Caki2 (cell line): ENCODE data around the gene STAC. TPM values are rescaled to one million over a fixed set of nuclear protein-coding genes. Genes with fewer than 3 reads are reported as not detected.
A peak's percentile ranks its signal among the peaks of the same experiment; 100 is the strongest.

Experiments
- DNase-seq: peaks from one replicate; pipeline ENCODE4 v3.0.0-alpha.2; 2015; ENCODE audit warnings: low read depth
- in situ Hi-C: cut with HindIII; loops from 2 replicates; pipeline ENCODE4 v1.10.0; 2016; ENCODE audit warnings: low sequenced_read_pairs, low pct_unique_long_range_greater_than_20kb, mixed read lengths
- total RNA-seq: library from RNA; depleted of rRNA; stranded (reverse); fragments of >200 nt; shearing (Covaris generic); gene quantifications from 2 replicates; pipeline ENCODE4 v1.2.3, GENCODE V29; 2014; ENCODE audit warnings: low replicate concordance; rRNA removed

STAC gene, protein sequence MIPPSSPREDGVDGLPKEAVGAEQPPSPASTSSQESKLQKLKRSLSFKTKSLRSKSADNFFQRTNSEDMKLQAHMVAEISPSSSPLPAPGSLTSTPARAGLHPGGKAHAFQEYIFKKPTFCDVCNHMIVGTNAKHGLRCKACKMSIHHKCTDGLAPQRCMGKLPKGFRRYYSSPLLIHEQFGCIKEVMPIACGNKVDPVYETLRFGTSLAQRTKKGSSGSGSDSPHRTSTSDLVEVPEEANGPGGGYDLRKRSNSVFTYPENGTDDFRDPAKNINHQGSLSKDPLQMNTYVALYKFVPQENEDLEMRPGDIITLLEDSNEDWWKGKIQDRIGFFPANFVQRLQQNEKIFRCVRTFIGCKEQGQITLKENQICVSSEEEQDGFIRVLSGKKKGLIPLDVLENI
- total RNA-seq = 8.7 and 13.3 TPM in 2 replicates

DNA sequence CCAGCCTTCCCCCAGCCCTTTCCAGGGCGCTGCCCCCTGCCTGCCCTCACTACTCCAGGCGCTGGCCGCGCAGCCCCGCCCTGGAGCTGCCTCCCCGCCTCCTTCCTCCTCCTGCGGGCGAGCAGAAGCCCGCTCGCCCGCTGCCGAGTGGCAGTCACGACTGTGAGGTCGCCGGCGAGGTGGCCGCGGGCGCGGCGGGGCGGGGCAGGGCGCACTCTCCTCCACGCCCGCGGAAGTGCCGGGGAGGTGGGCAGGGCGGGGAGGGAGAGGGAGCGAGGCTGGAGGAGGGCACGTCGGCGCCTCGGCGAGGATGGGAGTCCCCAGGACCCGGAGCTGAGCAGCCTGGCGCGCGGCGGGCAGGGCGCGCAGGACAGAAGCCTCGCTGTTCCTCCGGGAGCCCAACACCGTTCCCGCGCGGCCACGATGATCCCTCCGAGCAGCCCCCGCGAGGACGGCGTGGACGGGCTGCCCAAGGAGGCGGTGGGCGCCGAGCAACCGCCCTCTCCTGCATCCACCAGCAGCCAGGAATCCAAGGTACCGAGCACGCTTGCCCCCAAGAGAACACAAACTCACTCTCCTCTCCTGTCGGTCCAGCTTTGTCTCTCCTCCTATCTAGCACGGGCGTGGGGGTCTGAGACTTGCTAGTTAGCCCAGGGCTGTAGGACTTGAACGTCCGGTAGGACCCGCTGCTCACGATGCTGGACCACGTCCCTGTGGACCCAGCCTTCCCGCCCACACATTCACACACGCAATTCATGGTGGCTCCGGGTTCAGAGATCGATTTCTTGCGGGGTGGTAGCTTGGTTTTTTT lies at the start of gene STAC:
Gene STAC, plus strand, starts transcription at position 284 of the 811 bp plus-strand sequence. Its CDS starts 140 bp downstream, at position 424.
- DNase-seq = peak; percentile 79
- in situ Hi-C loops = no loop called here

DNA sequence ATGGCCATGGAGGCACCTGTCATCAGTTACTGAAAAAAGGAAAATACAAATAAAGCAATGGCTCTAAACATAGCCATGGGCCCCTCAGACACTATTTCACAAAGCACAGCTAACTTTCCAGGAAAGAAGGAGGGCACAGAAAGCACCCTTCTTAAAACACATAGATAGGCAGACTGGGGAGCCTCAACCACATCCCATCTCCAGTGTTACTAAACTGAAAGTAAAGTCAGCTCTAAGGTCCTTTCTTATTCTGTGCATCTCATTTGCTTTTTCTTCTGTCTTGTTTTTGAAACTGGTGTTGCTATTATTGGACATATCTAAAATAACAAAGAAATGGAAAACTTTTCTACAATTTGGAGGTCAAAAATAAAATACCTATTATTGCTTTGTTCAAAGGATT lies 48.2 kb upstream of the STAC start:
- DNase-seq = no peak
- in situ Hi-C loops = no loop called here

DNA sequence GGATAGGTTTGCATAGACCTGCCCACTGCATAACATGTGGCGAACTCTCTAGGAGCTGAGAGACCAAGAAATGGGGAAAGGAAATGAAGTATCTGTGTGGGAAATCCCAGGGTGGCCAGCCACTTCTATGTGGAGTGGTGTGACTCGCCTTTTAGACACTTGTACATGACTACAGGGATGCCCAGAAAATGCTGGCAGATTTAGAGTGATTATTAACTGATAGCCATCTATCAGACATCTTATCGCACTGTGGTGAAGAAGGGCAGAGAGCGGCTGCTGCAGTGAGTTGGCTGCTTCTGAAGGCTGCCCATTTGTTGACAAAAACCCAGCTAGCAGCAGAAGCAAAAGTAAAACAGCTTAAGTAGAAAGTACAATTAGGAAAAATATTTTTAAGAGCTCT lies 18.1 kb upstream of the STAC start:
- DNase-seq = peak; percentile 17

DNA sequence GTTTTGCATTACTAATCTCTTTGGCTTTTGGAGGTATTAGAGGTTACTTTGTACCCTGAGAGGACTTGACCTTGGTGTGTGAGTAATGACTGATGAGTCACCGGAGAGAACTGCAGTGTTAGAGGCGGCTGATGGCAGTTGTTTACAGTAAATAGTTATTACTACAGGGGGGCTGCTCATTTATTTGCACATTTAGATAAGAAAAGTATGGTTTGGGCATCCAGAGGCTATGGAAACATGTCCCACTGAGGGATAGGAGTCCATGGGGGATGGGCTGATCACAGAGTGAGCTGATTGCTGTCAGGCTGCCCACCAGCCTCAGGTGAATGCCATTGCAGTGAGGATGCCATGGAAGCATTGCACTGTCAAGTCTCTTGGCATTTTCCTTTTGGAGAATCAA lies 17.3 kb upstream of the STAC start:
- in situ Hi-C loops = no loop called here
- DNase-seq = peak; percentile 60

More for the DNA sequence above, 18.1 kb upstream of the STAC start:
- in situ Hi-C loops = no loop called here

DNA sequence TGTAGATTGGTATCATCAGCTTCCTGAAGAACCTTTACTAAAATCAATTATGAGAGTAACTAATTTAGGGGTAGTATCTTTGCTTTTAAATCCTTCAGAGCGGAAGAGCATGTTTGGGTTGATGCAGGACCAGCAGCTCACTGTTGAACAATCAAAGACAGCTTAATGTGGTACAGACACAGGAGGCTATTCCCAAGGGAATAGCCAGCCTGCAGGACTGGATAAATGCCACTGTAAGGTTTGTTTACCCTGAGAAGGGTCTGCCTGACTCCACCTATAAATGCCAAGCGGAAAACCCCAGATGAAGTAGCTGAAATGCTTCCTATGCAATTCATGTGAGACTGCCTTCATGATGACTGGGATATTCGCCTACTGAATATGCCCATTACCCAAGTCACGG lies 16.0 kb upstream of the STAC start:
- in situ Hi-C loops = no loop called here
- DNase-seq = no peak

DNA sequence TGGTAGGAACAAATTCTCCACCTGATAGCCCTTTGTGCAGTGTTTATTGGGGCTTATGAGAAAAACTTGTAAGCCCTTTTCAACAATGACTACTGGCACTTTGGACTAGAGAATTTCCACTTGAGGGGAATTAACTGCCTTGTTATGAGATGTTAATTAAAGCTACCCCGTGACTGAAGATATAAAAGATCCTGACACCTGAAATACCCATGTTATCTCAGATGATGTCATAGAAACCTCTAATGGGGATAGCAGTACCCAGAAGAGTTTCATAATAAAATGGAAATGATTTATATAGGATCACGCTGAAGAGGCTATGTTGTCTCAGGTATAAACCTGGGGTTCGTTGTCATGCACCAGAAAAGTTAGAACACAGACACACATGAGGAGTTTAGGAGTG lies 14.5 kb upstream of the STAC start:
- in situ Hi-C loops = no loop called here
- DNase-seq = no peak

DNA sequence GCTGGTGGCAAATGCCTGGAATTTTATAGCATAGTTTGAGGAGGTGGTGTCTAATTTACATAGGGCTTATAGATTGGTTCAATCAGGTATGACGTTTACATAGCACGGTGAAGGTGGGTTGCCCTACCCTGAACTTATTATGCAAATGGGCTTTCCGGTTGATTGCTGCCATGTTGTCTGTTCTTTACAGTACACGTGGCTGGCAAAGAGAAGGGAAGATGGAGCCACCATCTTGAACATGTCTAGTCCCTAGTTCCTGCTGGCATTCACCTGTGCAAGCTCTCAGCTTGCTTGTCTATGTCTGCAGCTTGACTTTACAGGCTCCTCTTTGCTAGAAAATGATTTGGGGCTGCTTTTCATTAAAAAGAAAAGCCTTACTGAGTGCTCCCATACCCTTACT lies 14.0 kb upstream of the STAC start:
- peak; percentile 32 for DNase-seq
- in situ Hi-C loops = no loop called here

DNA sequence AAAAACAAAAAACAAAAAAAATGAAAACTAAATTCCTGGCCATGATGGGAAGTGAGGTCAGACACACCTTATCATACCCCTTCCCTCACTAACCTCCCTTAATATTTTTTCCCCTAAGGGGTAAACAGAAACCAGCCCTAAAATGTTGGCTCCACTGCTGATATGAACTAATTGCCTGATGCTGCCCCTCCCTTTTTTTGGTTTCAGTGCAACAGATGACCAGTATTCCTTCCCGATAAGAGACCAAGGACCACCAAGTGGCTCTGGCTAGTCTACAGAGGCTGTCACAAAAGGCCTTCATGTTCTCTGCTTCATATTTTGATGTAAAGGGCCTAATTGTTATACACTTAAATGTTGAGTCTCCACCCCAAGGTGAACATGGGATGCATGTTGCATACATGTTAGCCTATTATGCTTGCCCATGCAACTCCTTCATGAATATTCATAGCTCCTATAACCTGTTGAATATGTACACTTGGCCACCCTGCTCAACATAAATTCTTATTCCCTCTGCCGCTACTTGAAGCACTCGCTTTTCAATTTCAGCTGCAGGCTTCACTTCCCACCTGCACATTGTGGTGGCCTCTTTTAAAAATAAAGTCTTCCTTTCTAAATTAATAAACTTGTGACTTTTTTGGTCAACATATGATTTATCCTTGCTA lies 12.3 kb upstream of the STAC start:
- in situ Hi-C loops = no loop called here
- no peak for DNase-seq

DNA sequence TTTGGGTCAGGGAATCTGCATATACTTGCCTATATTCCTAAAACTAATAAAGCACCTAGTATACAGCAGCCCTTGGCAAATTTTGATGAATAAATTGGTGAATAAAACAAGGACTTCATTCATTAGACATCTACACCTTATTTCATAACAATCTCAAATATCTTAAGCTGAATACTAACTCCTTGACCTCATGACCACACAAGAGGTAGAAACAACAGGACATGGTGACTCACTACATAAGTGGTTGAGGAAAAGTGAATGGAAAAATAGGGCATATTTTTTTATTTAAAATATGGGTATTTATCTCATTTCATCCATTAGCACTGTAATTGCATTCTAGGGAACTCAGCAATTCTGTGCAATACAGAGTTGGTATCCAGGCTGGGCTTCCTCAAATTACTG lies 7.8 kb upstream of the STAC start:
- DNase-seq = peak; percentile 62
- in situ Hi-C loops = no loop called here

DNA sequence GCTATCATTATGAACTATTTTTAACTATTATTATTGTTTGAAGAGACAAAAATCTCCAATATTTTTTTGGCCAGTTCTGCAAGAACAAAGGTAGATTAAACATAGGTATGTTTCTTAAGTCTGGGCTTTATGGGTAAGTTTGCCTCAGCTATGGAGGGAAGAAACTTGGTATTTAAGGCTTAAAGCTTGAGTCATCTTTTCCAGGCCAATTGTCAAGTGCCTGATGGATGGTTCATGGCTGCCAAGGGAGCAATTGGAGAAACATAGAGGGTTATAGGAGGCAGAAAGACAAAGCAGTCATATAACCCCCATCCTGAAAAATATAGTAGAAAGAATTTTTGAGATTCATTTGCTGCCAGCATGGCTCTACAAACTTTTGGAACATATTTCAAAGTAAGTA lies 7.2 kb upstream of the STAC start:
- DNase-seq = peak; percentile 53
- in situ Hi-C loops = no loop called here

DNA sequence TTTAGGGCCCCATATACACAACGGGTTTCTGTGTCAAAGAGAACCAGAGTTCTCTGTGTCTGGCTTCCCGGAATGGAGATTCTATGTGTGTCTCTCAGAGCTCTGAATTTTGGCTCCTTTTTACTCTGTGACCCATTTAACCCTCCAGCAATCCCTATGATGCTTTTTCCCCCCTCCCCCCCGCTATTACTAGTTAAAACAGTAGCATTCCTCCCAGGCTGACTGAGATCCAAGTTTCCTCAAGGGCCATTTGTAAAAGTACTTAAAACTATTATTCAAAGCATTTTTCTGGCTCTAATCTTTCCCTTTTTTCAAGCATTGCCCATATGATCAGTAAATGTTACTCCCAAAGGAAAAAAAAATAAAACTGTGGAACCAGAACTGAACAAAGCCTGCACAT lies 6.6 kb upstream of the STAC start:
- in situ Hi-C loops = no loop called here

DNA sequence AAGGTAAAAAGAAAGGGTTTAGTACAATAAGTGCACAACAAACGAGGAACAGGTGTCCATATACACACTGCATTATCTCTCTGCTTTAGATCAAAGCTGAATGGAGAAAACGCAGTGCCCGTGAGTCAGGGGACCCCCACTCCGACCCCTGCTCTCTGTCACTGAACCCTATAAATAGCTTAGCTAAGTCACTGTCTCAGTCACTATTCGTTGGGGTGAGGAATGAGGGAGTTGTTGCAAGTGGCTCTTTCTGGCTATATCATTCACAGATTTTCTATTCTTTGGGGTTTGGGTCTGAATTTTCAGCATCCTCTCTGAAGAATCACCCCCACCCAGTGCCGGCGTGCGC lies 458 bp upstream of the STAC start:
- DNase-seq = no peak
- in situ Hi-C loops = no loop called here

More for the DNA sequence above, 6.6 kb upstream of the STAC start:
- DNase-seq = no peak

DNA sequence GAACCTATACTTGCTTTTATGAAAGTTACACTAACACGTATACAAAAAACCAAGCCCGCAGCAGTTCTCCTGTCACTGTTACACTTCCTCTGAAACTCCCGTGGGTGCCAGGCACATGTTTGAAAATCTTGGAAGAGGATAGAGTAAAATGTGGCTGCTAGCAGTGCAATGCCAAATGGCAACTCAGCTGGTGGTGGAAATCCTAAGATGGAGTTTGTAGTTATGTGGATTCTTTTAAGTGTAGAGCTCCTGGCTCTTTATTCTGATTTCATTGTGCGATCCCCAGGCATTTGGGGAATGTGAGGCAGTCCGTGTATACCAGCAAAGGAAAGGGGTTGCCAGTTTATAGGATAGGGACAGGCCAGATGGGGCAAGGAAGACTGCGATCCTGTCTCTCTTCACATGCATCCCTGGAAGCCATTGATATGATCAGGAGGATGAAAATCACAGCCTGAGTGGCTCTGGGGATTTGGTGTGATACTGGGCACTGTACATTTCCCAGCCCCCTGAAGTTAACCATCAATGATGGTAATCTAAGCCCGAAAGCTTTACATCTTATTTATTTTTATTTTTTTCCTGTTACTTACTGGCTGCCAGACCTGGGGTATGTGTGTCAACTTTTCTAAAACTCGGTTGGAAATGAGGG lies 1.1 kb downstream of the STAC start:
- DNase-seq = no peak
- in situ Hi-C loops = no loop called here

DNA sequence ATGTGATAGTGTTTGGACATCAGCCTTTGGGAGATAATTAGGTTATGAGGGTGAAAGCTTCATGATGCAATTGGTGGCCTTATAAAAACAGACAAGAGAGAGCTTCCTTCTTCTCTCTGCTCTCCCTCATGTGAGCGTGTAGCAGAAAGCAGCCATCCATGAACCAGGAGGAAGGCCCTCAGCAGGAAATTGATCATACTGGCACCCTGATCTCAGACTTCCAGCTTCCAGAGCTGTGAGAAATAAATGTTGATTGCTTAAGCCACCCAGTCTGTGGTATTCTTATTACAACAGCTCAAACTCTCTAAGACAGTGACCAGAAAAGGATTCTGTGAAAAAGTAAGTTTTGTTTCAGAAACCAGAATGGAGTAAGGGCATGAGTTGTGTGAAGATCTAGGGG lies 13.3 kb downstream of the STAC start:
- peak; percentile 14 for DNase-seq
- in situ Hi-C loops = no loop called here

DNA sequence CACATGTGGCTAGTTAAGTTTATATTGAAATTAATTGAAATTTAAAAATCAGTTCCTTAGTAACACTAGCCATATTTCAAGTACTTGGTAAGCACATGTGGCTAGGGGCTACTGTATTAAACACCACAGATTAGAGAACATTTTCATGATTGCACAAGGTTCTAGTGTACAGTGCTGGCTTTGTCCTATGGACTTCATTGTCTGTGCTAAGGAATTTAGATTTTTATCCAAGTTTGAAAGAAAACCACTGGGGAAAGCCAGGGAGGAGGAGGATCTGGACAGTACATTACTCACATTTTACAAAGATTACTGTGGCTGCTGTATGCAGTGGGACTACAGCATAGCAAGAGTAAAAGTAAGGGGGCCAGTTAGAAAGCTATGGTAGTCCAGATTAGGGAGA lies 13.9 kb downstream of the STAC start:
- in situ Hi-C loops = no loop called here
- no peak for DNase-seq

DNA sequence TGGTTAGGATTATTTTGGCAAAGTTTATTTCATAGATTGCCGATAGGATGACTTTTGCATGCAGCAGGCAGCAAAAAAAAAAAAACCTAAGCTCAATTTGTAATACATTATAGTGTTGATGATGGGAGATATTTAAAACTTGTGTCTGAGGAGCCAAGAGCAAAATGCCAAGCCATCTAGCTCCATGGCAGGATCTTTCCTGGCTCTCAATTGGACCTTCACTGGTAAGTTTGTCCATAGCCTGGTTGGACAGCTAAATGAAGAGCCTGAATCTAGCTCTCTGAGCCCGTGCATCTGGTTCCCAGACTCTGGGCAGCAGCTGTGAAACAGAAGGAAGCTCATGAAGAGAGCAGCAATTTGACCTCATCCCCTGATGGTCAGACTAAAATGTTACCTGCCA lies 17.5 kb downstream of the STAC start:
- no peak for DNase-seq
- in situ Hi-C loops = no loop called here

DNA sequence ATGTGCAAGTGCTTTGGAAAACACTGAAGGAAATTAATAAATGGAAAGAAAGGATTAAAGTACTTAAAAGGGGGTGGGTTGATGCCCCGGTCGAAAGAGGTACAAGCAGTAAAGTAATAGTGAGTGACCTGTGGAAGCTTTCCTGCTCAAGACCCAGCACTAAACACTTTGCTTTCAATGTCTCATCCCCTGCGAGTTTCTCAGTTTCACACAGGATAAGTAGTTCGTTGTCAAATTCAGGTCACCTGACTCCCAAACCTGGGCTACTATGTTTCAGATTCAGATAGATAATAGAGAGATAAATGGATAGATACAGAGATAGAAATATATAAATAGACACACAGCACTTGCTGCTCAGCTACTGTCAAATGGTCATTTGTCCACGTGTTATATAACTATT lies 19.6 kb downstream of the STAC start:
- DNase-seq = no peak
- in situ Hi-C loops = no loop called here

DNA sequence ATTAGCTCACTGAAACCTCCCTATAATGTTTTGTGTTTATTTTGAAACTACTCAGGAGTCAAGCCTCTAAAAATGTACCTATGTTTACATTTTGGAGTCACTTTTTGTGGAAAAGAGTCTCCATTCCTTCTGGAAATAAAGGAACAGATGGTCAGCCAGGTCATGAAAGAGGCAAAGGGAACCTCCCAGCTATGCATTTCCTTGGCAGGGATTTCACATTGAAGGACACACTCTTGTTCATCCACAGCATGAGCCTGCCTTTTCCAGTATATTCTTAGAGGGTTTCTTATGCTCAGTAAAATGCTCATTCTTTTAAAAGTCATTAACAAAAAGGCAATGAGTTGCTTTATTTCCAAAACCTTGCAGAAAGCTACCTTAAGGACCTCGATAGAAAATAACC lies 20.8 kb downstream of the STAC start:
- no peak for DNase-seq
- in situ Hi-C loops = no loop called here

DNA sequence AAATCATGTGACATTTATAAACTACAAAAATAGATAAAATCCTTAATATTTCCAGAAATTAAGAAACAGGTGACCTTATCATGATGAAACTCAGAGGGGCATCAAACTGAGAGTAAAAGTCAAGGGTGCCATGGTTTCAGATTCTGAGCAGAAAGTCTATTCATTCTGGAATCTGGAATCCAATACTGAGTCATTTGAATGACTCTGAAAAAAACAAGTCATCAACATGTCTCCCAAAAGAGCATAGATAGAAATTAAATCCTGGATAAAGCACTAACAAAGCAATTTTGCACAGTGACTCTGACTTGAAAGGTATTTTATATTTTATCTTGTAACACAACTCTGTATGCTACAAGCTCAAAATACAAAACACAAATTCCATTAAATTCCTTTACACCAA lies 23.4 kb downstream of the STAC start:
- DNase-seq = no peak
- in situ Hi-C loops = no loop called here
